Measurements from ENCODE around the gene RLN1.

GRCh38 chr9:5357431-5358105 lies 17.9 kb upstream of the RLN1 start:
- no peak for TF ChIP-seq CTCF (IDR thresholded peaks at IDR 0.05)
- TF ChIP-seq POLR2A (IDR thresholded peaks at IDR 0.05), result no peak

Measured in thyroid gland (tissue), 4 donors.